Stimulated activated CD8-positive, alpha-beta memory T cell treated with anti-CD3 and anti-CD28 coated beads, Interleukin-15, amount 100 ng/mL, for 24 hours (primary cell): Measurements from ENCODE around the gene DPM3.
"Not testable (repeated sequence)": the region's sequence is repeated elsewhere in the genome, so short reads cannot be mapped to it uniquely, and the experiment has no call there.

Experiments
- DNase-seq: peaks from one replicate; pipeline ENCODE4 v3.0.0-alpha.2; 2020; ENCODE audit warnings: low read depth

DPM3 gene

GRCh38 chr1:155158991-155159390 lies 18.7 kb upstream of the DPM3 start:
- no peak for DNase-seq

DNA sequence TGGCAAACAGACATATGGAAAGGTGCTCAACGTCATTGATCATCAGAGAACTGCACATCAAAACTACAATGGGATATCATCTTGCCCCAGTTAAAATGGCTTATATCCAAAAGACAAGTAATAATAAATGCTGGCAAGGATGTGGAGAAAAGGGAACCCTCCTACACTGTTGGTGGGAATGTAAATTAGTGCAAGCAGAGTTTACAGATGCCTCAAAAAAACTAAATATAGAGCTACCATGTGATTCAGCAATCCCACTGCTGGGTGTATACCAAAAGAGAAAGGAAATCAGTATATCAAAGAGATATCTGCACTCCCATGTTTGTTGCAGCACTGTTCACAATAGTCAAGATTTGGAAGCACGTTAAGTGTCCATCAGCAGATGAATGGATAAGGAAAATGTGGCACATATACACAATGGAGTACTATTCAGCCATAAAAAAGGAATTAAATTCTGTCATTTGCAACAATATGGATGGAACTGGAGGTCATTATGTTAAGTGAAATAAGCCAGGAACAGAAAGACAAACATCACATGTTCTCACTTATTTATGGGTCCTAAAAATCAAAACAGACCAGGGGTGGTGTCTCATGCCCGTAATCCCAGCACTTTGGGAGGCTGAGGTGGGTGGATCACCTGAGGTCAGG lies 15.8 kb upstream of the DPM3 start:
- DNase-seq = not testable (repeated sequence)

DNA sequence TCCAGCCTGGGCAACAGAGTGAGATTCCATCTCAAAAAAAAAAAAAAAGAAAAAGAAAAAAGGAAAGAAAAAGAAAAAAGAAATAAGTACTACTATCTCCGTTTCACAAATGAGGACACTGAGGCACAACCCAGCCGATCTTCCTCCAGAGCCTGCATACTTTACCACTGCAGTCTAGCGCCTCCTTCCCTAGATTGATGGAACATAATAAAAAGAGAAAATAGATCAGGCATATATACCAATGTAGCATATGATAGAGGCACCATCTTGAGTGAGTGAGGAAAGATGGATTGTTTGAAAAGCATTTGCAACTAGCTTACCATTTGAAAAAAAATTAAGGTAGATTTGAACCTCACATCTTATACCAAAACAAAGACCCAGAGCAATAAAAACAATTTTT lies 5.2 kb upstream of the DPM3 start:
- no peak for DNase-seq

DNA sequence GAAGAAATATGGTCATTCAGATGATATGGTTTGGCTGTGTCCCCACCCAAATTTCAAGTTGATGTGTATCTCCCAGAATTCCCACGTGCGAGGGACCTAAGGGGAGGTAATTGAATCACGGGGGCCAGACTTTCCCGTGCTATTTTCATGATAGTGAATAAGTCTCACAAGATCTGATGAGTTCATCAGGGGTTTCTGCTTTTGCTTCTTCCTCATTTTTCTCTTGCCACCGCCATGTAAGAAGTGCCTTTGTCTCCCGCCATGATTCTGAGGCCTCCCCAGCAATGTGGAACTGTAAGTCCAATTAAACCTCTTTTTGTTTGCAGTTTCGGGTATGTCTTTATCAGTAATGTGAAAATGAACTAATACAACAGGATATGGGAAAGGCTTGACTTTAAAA lies 1.4 kb upstream of the DPM3 start:
- DNase-seq = no peak

DNA sequence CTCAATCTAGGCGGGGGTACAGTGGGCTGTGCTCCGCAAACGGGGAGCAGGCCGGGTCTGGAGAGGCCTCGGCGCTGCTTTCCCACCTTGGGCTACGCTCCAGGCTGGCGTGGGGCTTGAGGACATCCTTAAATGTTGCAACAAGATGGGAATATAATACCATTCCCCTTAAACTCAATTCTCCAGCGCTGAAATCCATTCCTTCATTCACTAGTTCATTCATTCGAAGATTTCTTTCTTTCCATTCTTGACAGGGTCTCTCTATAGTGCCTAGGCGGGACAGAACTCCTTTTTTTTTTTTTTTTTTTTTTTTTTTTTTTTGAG lies 261 bp upstream of the DPM3 start:
- DNase-seq = no peak

- no peak for DNase-seq
Observed at GRCh38 chr1:155137154-155137949, 3.0 kb downstream of the DPM3 start.

DNA sequence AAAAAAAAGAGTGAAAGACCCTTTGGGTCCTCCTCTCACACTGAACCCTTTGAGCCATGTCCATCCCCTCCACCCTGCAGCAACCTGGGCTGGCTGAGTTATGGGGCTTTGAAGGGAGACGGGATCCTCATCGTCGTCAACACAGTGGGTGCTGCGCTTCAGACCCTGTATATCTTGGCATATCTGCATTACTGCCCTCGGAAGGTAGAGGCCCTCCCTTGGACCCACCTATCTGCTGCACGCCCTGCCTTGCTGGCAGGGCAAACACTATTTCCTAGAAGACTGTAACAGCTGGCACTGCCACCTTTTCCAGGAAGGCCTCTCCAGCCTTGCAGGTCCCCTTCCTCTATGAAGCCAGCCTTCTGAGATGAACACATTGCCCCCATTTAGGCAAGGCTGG lies 3.6 kb downstream of the DPM3 start:
- no peak for DNase-seq

GRCh38 chr1:155135415-155136028 lies 4.8 kb downstream of the DPM3 start, which contains the start of gene SLC50A1:
SLC50A1 (plus strand) TSS chr1:155135852; CDS start chr1:155135912, 60 bp downstream.
- peak; percentile 87 for DNase-seq

DNA sequence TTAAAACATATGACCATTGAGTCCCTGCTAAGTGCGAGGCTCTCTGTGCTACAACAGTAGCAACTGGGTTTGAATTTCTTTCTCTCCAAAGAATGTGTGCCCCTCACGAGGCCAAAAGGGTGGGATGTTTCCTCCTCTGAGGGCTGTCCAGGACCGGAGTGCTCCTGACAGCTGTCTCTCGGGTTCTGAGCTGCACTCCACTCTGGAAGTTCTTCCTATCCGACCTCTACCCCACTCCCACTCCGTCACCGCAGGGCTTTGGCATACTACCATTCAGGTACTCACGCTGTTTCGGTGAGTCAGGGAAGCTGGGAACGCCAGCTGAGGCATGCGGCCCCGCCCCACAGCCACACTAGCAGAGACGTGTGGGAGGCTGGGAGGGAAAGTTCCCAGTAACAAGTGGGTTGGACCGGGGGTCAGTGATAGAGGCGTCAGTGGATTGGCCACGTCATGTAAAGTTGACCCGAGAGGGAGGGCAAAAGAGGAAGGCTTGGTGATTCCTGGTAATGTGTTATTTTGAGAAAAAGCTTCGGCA lies 5.4 kb downstream of the DPM3 start:
- no peak for DNase-seq

DNA sequence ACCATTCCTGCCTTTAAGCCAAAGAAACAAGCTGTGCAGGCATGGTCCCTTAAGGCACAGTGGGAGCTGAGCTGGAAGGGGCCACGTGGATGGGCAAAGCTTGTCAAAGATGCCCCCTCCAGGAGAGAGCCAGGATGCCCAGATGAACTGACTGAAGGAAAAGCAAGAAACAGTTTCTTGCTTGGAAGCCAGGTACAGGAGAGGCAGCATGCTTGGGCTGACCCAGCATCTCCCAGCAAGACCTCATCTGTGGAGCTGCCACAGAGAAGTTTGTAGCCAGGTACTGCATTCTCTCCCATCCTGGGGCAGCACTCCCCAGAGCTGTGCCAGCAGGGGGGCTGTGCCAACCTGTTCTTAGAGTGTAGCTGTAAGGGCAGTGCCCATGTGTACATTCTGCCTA lies 6.0 kb downstream of the DPM3 start:
- DNase-seq = no peak

DNA sequence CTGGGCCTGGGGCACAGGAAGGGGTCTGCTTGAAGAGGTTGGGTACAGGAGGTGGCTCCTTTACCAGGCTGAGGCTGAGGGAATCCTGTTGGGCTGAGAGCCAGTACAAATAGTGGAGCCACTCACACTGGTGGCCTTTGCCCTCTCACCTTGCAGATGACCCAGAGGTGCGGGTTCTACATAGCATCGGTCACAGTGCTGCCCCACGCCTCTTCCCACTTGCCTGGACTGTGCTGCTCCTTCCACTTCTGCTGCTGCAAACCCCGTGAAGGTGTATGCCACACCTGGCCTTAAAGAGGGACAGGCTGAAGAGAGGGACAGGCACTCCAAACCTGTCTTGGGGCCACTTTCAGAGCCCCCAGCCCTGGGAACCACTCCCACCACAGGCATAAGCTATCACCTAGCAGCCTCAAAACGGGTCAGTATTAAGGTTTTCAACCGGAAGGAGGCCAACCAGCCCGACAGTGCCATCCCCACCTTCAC lies 6.5 kb downstream of the DPM3 start:
- DNase-seq = no peak

GRCh38 chr1:155131856-155132255 lies 8.5 kb downstream of the DPM3 start:
- DNase-seq = no peak

GRCh38 chr1:155131285-155131684 lies 9.0 kb downstream of the DPM3 start:
- no peak for DNase-seq

GRCh38 chr1:155130272-155131006 lies 9.9 kb downstream of the DPM3 start:
- no peak for DNase-seq

GRCh38 chr1:155128755-155129473 lies 11.4 kb downstream of the DPM3 start:
- no peak for DNase-seq

DNA sequence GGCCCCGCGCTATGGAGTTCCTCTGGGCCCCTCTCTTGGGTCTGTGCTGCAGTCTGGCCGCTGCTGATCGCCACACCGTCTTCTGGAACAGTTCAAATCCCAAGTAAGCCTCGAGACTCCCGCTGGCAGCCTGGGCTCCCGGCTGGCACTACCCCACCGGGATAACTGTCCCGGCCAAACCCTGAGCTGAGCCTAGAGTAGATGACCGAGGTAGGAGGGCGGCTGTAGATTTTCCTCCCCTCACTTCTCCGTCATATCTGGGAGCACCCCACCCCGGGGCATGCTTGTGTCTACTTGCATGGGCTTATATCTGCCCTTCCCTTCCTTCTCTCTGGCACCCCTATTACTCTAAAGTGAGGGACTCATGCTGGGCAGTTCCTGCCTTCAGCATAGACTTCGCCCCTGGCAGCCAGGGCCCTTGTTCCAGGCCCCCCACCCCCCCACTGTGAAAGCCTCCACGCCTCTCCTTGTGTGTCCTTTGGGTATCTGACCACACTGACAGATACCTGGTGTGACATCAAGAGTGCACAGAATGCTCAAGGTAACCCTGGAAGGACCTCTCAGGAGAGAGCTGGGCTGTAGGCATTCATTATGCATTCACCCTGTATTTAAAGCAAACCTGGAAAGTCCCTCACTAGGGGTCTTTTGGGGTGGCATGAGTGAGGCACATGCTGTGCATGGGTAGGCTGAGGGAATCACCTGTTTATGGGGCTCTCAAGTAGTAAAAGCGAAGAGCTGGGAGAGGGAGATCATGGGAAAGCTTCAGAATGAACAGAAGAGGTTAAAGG lies 12.2 kb downstream of the DPM3 start:
- DNase-seq = no peak

DNA sequence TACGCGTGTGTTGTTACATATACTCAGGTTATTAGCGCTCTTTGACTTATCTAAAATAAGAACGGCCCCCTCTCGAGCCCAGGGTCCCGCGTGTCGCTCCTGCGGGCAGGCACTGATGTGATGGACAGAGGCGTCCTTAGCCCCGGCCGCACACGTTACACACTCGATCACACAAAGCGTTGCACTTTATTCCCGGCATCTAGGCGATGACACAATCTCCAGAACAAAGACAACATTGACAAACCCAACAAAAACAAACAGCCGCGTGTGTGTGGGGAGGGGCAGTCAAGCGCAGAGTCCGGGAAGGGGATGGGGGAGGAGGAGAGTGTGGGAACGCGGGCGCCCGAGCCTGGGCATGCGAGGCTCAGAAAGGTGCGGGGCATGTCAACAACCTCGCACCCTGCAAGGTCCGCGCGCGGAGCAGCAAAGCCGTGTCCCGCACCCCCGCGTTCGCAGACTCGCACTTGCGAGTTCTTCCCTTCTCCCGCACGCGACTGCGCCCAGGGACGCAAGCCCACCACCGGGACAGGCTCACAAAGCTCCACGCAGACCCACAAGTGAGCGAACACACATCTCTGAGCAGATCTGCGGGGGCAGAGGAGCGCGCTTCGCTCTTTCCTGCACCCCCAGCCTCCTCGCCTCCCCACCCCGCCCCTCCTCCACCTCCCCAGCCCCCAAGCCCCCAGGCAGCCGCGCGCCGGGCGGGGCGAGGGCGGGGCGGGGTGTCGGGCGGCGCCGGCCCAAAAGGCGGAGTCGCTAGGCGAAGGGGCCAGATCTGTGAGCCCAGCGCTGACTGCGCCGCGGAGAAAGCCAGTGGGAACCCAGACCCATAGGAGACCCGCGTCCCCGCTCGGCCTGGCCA lies 13.0 kb downstream of the DPM3 start, which contains the start of gene EFNA1:
EFNA1 (plus strand) TSS at position 772 of the 862 bp plus-strand sequence. CDS start 102 bp downstream, outside the sequence.
- DNase-seq = no peak

- no peak for DNase-seq
Observed at GRCh38 chr1:155126556-155127104, 13.7 kb downstream of the DPM3 start.

- DNase-seq = no peak
Observed at GRCh38 chr1:155125946-155126555, 14.3 kb downstream of the DPM3 start.
